IPS DF 19.7 (cell line): Measurements from ENCODE around the gene DCUN1D3.
"Not testable (repeated sequence)": the region's sequence is repeated elsewhere in the genome, so short reads cannot be mapped to it uniquely, and the experiment has no call there.

ENCODE experiments used
- DNase-seq: peaks from one replicate; pipeline ENCODE4 v3.0.0-alpha.2; 2013; ENCODE audit warnings: low read depth, low spot score

DCUN1D3 gene

GRCh38 chr16:20826039-20826566 lies 74.1 kb downstream of the DCUN1D3 start:
- no peak for DNase-seq

- no peak for DNase-seq
These were observed 77.4 kb downstream of the DCUN1D3 start for GRCh38 chr16:20822521-20823325.

GRCh38 chr16:20821682-20822081 lies 78.5 kb downstream of the DCUN1D3 start:
- no peak for DNase-seq

- DNase-seq, result no peak
These were observed 81.1 kb downstream of the DCUN1D3 start for GRCh38 chr16:20818929-20819585.

- no peak for DNase-seq
These were observed 85.4 kb downstream of the DCUN1D3 start for GRCh38 chr16:20814784-20815183.

GRCh38 chr16:20812510-20812909 lies 87.6 kb downstream of the DCUN1D3 start:
- no peak for DNase-seq

GRCh38 chr16:20811889-20812439 lies 88.2 kb downstream of the DCUN1D3 start:
- no peak for DNase-seq

GRCh38 chr16:20807862-20808261 lies 92.3 kb downstream of the DCUN1D3 start:
- DNase-seq, result no peak

GRCh38 chr16:20806168-20807050 lies 93.7 kb downstream of the DCUN1D3 start, which contains the start of the genes ERI2 and REXO5:
ERI2 (minus strand) TSS chr16:20806472; CDS start chr16:20806430, 42 bp downstream.
REXO5 (plus strand) TSS chr16:20806527; CDS start chr16:20806954, 427 bp downstream.
- peak; percentile 77 for DNase-seq

GRCh38 chr16:20805684-20806167 lies 94.4 kb downstream of the DCUN1D3 start:
- not testable (repeated sequence) for DNase-seq
